BLaER1 treated with 17β-estradiol and CSF1 and Interleukin-3, amounts not matched to agents 10 nM and 100 nM (cell line): ENCODE data around the gene LAMTOR1.

Experiments
- H3K27ac ChIP-seq, 11 experiments: shearing (Covaris generic); formaldehyde crosslinking; 2 replicates each; pipeline ENCODE4 v1.8.1; 2022
- H3K27me3 ChIP-seq, 11 experiments: shearing (Covaris generic); formaldehyde crosslinking; 2 replicates each; pipeline ENCODE4 v1.8.1; 2022
- H3K36me3 ChIP-seq, 11 experiments: shearing (Covaris generic); formaldehyde crosslinking; 2 replicates each; pipeline ENCODE4 v1.8.1; 2022
- H3K4me1 ChIP-seq, 10 experiments: shearing (Covaris generic); formaldehyde crosslinking; 2 replicates each; pipeline ENCODE4 v1.8.1; 2022
- H3K4me2 ChIP-seq, 11 experiments: shearing (Covaris generic); formaldehyde crosslinking; 2 replicates each; pipeline ENCODE4 v1.8.1; 2022
- H3K4me3 ChIP-seq, 10 experiments: shearing (Covaris generic); formaldehyde crosslinking; 2 replicates each; pipeline ENCODE4 v1.8.1; 2022
- H3K9ac ChIP-seq, 11 experiments: shearing (Covaris generic); formaldehyde crosslinking; 2 replicates each; pipeline ENCODE4 v1.8.1; 2022
- H3K9me3 ChIP-seq, 11 experiments: shearing (Covaris generic); formaldehyde crosslinking; replicated peaks in 1 of 11; 2 replicates each; pipeline ENCODE4 v1.8.1; 2022
- H4K20me1 ChIP-seq, 11 experiments: shearing (Covaris generic); formaldehyde crosslinking; 2 replicates each; pipeline ENCODE4 v1.8.1; 2022
- Cebpa-rat ChIP-seq, 11 experiments: shearing (Covaris generic); IDR thresholded peaks; 2 replicates each; pipeline ENCODE4 v1.8.1; 2022

The LAMTOR1 gene

DNA sequence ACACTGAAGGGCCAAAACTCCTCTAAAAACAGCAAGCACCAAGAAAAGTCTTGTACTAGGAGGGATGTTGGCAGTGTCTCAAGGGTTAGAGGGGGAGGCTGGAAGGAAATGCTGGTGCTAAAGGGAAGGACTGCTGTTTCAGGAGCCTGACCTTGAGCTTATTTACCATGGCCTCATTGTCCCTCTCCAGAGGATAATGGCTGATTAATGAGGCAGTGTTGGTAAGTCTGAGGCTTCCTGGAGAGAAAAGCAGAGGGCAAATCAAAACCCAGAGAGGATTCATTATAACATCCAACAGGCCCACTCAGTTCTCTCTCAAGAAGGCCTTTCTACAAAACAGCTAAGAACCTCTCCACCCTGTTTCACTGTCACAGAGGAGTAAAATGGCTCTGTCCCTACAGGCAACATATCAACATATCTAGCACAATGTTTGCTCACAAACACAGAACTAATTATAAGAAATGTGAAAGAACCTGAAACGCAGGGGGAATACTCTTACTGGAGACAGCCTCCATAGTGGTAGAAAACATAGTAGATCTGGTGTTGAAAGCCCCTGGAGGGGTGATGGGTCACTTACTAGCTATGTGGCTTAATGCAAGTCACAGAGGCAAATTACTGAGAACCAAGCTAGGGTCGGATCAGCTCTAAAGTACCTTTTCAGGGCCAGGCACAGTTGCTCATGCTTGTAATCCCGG lies 54.2 kb downstream of the LAMTOR1 start:
- H3K9me3 ChIP-seq = no peaks in the 10 kb centered on the region
- peak overlapping the region in 3 of 11 experiments; percentile 12 to 38 (median 31); a peak in 2 of 22 replicates for H3K9ac ChIP-seq
- no peak overlapping the region for H3K4me2 ChIP-seq
- H3K36me3 ChIP-seq = peaks cover 36 to 91% (median 65%) of the 10 kb centered on the region in 11 experiments
- no peak for TF ChIP-seq Cebpa-rat (IDR thresholded peaks at IDR 0.05)
- H3K27me3 ChIP-seq = no peaks in the 10 kb centered on the region
- peaks cover 0 to 48% (median 10%) of the 10 kb centered on the region in 11 experiments; a peak in 15 of 22 replicates for H4K20me1 ChIP-seq
- no peak overlapping the region for H3K4me3 ChIP-seq
- peaks cover 4 to 28% (median 16%) of the 10 kb centered on the region in 10 experiments; a peak in 18 of 20 replicates for H3K4me1 ChIP-seq
- no peak overlapping the region for H3K27ac ChIP-seq
